GM12874 (cell line): ENCODE results near the gene ACKR2.

Source experiments
- TF ChIP-seq, protein P1 (sequence below): IDR thresholded peaks from 2 replicates; pipeline ENCODE4 v1.5.1; 2011; ENCODE audit warnings: low read depth, mild to moderate bottlenecking, control low read depth, low read length, moderate library complexity; ENCODE audit not compliant: insufficient read depth

The ACKR2 gene

DNA sequence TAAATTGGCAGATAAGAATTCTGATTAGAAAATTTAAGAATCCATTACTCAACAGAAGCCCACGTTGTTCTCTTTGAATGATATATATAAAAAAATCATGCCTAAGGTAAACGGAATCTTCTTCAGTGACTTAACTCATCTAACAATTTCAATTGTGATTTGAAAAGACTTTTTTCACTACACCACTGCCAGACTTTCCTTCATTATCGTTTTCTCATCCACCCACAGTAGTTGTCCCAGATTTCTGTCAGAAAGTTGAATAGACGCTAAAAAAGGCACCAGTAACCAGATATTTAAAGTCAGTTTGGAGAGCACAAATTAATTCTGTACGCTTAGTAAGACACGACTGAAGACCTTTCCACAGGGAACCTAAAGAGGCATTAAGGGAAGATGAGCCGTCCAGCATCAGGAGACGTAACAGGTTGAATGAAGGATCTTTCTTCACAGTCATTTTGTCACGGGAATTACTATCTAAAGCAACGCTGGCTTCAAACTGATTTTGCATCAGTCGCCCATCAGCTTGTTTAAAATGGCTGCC is 6.3 kb upstream of the ACKR2 start:
- TF ChIP-seq, protein P1, sequence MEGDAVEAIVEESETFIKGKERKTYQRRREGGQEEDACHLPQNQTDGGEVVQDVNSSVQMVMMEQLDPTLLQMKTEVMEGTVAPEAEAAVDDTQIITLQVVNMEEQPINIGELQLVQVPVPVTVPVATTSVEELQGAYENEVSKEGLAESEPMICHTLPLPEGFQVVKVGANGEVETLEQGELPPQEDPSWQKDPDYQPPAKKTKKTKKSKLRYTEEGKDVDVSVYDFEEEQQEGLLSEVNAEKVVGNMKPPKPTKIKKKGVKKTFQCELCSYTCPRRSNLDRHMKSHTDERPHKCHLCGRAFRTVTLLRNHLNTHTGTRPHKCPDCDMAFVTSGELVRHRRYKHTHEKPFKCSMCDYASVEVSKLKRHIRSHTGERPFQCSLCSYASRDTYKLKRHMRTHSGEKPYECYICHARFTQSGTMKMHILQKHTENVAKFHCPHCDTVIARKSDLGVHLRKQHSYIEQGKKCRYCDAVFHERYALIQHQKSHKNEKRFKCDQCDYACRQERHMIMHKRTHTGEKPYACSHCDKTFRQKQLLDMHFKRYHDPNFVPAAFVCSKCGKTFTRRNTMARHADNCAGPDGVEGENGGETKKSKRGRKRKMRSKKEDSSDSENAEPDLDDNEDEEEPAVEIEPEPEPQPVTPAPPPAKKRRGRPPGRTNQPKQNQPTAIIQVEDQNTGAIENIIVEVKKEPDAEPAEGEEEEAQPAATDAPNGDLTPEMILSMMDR, result no peak

- TF ChIP-seq, protein P1, result no peak
Observed at GRCh38 chr3:42803414-42804105, 5.7 kb upstream of the ACKR2 start.

GRCh38 chr3:42804106-42804830 is 5.0 kb upstream of the ACKR2 start, which contains the start of gene HIGD1A:
Gene HIGD1A (minus strand): TSS chr3:42804490. CDS start chr3:42794253, 10,237 bp downstream.
- TF ChIP-seq, protein P1, result no peak

- TF ChIP-seq, protein P1, result no peak
Observed at GRCh38 chr3:42804831-42805132, 4.5 kb upstream of the ACKR2 start.

- TF ChIP-seq, protein P1, result no peak
Observed at GRCh38 chr3:42805141-42805821, 4.0 kb upstream of the ACKR2 start.

DNA sequence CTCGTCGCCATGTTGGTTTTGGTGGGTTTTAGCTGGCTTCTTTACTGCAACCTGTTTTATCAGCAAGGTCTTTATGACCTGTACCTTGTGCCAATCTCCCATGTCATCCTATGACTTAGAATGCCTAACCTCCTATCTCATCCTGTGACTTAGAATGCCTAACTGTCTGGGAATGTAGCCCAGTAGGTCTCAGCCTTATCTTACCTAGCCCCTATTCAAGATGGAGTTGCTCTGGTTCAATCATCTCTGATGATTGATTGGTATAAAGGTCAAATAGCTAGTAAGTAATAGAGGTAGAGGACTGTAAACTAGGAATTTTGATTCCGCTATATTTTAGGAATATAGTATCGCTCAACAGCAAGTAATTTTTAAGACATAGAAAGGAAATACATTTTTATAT is 1.3 kb upstream of the ACKR2 start:
- TF ChIP-seq, protein P1, result no peak

- TF ChIP-seq, protein P1, result no peak
Observed at GRCh38 chr3:42814246-42814645, 5.0 kb downstream of the ACKR2 start.
